SK-N-SH (cell line): ENCODE data around the gene GSTM2. TPM values are rescaled to one million over a fixed set of nuclear protein-coding genes. Genes with fewer than 3 reads are reported as not detected.
A peak's percentile ranks its signal among the peaks of the same experiment; 100 is the strongest.

ENCODE experiments used
- CTCF ChIA-PET: fragments of 300-600, 350-600 bp; formaldehyde crosslinking; extraction: SDS; loops from one replicate; lab custom pipeline; 2021; lab: Yijun Ruan, JAX
- POLR2A ChIA-PET: fragments of 350-600 bp; sonication (Branson Sonifier 250); formaldehyde crosslinking; extraction: SDS; loops from one replicate; lab custom pipeline; 2020; ENCODE audit warnings: antibody characterized with exemption, inconsistent platforms; lab: Yijun Ruan, JAX
- DNase-seq: peaks from one replicate; pipeline ENCODE4 v3.0.0; 2012
- H2AFZ ChIP-seq: fragments of 200-600 bp; sonication (generic); 2 replicates; pipeline ENCODE4 v1.8.1; 2016; ENCODE audit warnings: antibody characterized with exemption, mild to moderate bottlenecking, low read depth
- H3F3A ChIP-seq: fragments of 200-600 bp; sonication (generic); replicated peaks from 2 replicates; pipeline ENCODE3; 2016; ENCODE audit warnings: antibody characterized with exemption, mild to moderate bottlenecking; ENCODE audit not compliant: insufficient read depth
- H3K27ac ChIP-seq, 2 experiments: fragments of 200-500 bp in 1 of 2; fragments of 200-600 bp in 1 of 2; sonication (Bioruptor generic) in 1 of 2; sonication (generic), shearing (Covaris generic) in 1 of 2; 2 replicates each; pipeline versions ENCODE4 v1.5.1 to v1.6.1; 2014 to 2016; ENCODE audit warnings: low read depth in 2 of 2, inconsistent platforms in 1 of 2, low read length in 1 of 2, mild to moderate bottlenecking in 1 of 2, mixed read lengths in 1 of 2
- H3K27me3 ChIP-seq: fragments of 200-600 bp; sonication (generic), shearing (Covaris generic); 2 replicates; pipeline ENCODE4 v1.6.1; 2016; ENCODE audit warnings: mixed run types; ENCODE audit not compliant: insufficient read depth
- H3K36me3 ChIP-seq, 2 experiments: fragments of 200-500 bp in 1 of 2; fragments of 200-600 bp in 1 of 2; sonication (Bioruptor generic) in 1 of 2; sonication (generic) in 1 of 2; replicated peaks in 1 of 2; 2 replicates each; pipeline versions ENCODE3 to v1.5.1; 2014 to 2016; ENCODE audit warnings: low read length in 1 of 2, mild to moderate bottlenecking in 1 of 2; ENCODE audit not compliant: insufficient read depth in 2 of 2, control insufficient read depth in 1 of 2
- H3K4me1 ChIP-seq, 2 experiments: fragments of 200-500 bp in 1 of 2; fragments of 200-600 bp in 1 of 2; sonication (Bioruptor generic) in 1 of 2; sonication (generic), shearing (Covaris generic) in 1 of 2; 2 replicates each; pipeline versions ENCODE4 v1.5.1 to v1.6.1; 2014 to 2016; ENCODE audit warnings: low read depth in 1 of 2, low read length in 1 of 2, mixed run types in 1 of 2; ENCODE audit not compliant: insufficient read depth in 2 of 2, control insufficient read depth in 1 of 2
- H3K4me2 ChIP-seq: fragments of 200-600 bp; sonication (generic), shearing (Covaris generic); 2 replicates; pipeline ENCODE4 v1.6.1; 2017; ENCODE audit warnings: mixed run types
- H3K4me3 ChIP-seq, 2 experiments: fragments of 200-500 bp in 1 of 2; fragments of 200-600 bp in 1 of 2; sonication (Bioruptor generic) in 1 of 2; sonication (generic), shearing (Covaris generic) in 1 of 2; 2 replicates each; pipeline versions ENCODE4 v1.5.1 to v1.8.1; 2014 to 2016; ENCODE audit warnings: low read depth in 2 of 2, inconsistent platforms in 1 of 2, low read length in 1 of 2, mild to moderate bottlenecking in 1 of 2, mixed read lengths in 1 of 2, moderate library complexity in 1 of 2
- H3K79me2 ChIP-seq: fragments of 200-600 bp; sonication (generic); 2 replicates; pipeline ENCODE4 v1.8.1; 2017; ENCODE audit warnings: mild to moderate bottlenecking; ENCODE audit not compliant: insufficient read depth
- H3K9ac ChIP-seq: fragments of 200-600 bp; sonication (generic); 2 replicates; pipeline ENCODE4 v1.6.1; 2017; ENCODE audit warnings: mixed run types
- H3K9me2 ChIP-seq: fragments of 200-600 bp; sonication (generic); 2 replicates; pipeline ENCODE4 v1.6.1; 2017; ENCODE audit warnings: mixed run types
- H3K9me3 ChIP-seq: fragments of 200-600 bp; sonication (generic); 2 replicates; pipeline ENCODE4 v1.6.1; 2017; ENCODE audit warnings: mixed run types, mild to moderate bottlenecking, moderate library complexity
- H4K20me1 ChIP-seq: fragments of 200-600 bp; sonication (generic); 2 replicates; pipeline ENCODE4 v1.6.1; 2017; ENCODE audit warnings: mild to moderate bottlenecking, mixed run types; ENCODE audit not compliant: insufficient read depth
- CTCF ChIP-seq: fragments of 200-600 bp; sonication (generic); IDR thresholded peaks from 2 replicates; pipeline ENCODE4 v1.6.1; 2017; ENCODE audit warnings: antibody characterized with exemption, mild to moderate bottlenecking, moderate library complexity
- EZH2phosphoT487 ChIP-seq: fragments of 200-600 bp; sonication (generic); IDR thresholded peaks from 2 replicates; pipeline ENCODE4 v1.6.1; 2017; ENCODE audit warnings: low read depth, mixed run types, mild to moderate bottlenecking, antibody characterized with exemption, moderate library complexity, borderline replicate concordance
- GABPA ChIP-seq: IDR thresholded peaks from 2 replicates; pipeline ENCODE4 v1.4.0; 2012; ENCODE audit warnings: low read depth, mild to moderate bottlenecking
- GATA2 ChIP-seq: sonication (generic); formaldehyde crosslinking; IDR thresholded peaks from 2 replicates; pipeline ENCODE4 v1.5.0; 2020; ENCODE audit warnings: mild to moderate bottlenecking, missing genetic modification reagents
- IRF3 ChIP-seq: fragments of 150-350 bp; IDR thresholded peaks from 2 replicates; pipeline ENCODE4 v1.6.1; 2016; ENCODE audit warnings: mild to moderate bottlenecking, low read depth, low read length
- JUND ChIP-seq: IDR thresholded peaks from 2 replicates; pipeline ENCODE4 v1.4.0; 2012
- MEF2A ChIP-seq: IDR thresholded peaks from 2 replicates; pipeline ENCODE4 v1.4.0; 2012; ENCODE audit warnings: low read depth, borderline replicate concordance
- NRF1 ChIP-seq: IDR thresholded peaks from 2 replicates; pipeline ENCODE4 v1.6.1; 2012; ENCODE audit warnings: low read depth, mild to moderate bottlenecking, low read length
- POLR2AphosphoS5 ChIP-seq: IDR thresholded peaks from 2 replicates; pipeline ENCODE4 v1.6.1; 2012; ENCODE audit warnings: low read depth, low read length
- RAD21 ChIP-seq: IDR thresholded peaks from 2 replicates; pipeline ENCODE4 v1.6.1; 2012; ENCODE audit warnings: mild to moderate bottlenecking, low read length
- RCOR1 ChIP-seq: fragments of 150-350 bp; IDR thresholded peaks from 2 replicates; pipeline ENCODE4 v1.6.1; 2017; ENCODE audit warnings: antibody characterized with exemption, low read length
- REST ChIP-seq: IDR thresholded peaks from 2 replicates; pipeline ENCODE4 v1.6.1; 2012; ENCODE audit warnings: mild to moderate bottlenecking, low read depth, low read length, moderate library complexity
- RFX5 ChIP-seq: IDR thresholded peaks from 2 replicates; pipeline ENCODE4 v1.6.1; 2012; ENCODE audit warnings: mild to moderate bottlenecking, improper control_type of control experiment, low read length
- SIN3A ChIP-seq: IDR thresholded peaks from 2 replicates; pipeline ENCODE4 v1.6.1; 2012; ENCODE audit warnings: low read depth, mild to moderate bottlenecking, low read length, moderate library complexity, borderline replicate concordance
- SMC3 ChIP-seq: IDR thresholded peaks from 2 replicates; pipeline ENCODE4 v1.6.1; 2012; ENCODE audit warnings: low read depth, low read length, improper control_type of control experiment
- TEAD4 ChIP-seq: IDR thresholded peaks from 2 replicates; pipeline ENCODE4 v1.4.0; 2012; ENCODE audit warnings: mild to moderate bottlenecking, borderline replicate concordance; ENCODE audit not compliant: insufficient read depth
- USF1 ChIP-seq: IDR thresholded peaks from 2 replicates; pipeline ENCODE4 v1.4.0; 2012; ENCODE audit warnings: low read depth, borderline replicate concordance
- ZBTB33 ChIP-seq: IDR thresholded peaks from 2 replicates; pipeline ENCODE4 v1.4.0; 2012; ENCODE audit warnings: low read depth, borderline replicate concordance
- WGBS: methylation state at CpG from one replicate; pipeline ENCODE4 v1.1.6; 2017; ENCODE audit warnings: low lambda C conversion rate; 5-methylcytosine and 5-hydroxymethylcytosine counted together
- polyA plus RNA-seq, 3 experiments: library from polyadenylated mRNA; depleted of rRNA; stranded (reverse); fragments of >200 nt; gene quantifications; 2 replicates each; pipeline ENCODE4 v1.2.3, GENCODE V29; 2012

Gene GSTM2
- polyA plus RNA-seq, 1 of the 3 experiments (the other 2 are of a cell fraction): 70.2 TPM

GRCh38 chr1:109641078-109641740 is 26.6 kb upstream of the GSTM2 start:
- DNase-seq: no peak
- Histone ChIP-seq H3K27me3 (no peaks in the 10 kb centered on the region), H3K9me2 (no peaks in the 10 kb centered on the region), H3K79me2 (no peaks in the 10 kb centered on the region), H3K4me2 (no peak overlapping the region), H4K20me1 (no peaks in the 10 kb centered on the region), H2AFZ (no peak overlapping the region), H3K9me3 (no peaks in the 10 kb centered on the region), H3K27ac (peak overlapping the region in 1 of 2 experiments; percentile 98; a peak in 3 of 4 replicates), H3K9ac (no peak overlapping the region), H3K36me3 (no peaks in the 10 kb centered on the region), H3F3A (peaks cover 4% of the 10 kb centered on the region), H3K4me3 (no peak overlapping the region), H3K4me1 (peaks cover 2 to 62% of the 10 kb centered on the region in 2 experiments; a peak in 3 of 4 replicates)
- CTCF ChIA-PET: interaction anchor here (0.7 to 9.5 kb wide), 26 partner anchors 9 to 855 kb away, joined by 3 to 169 read pairs (median 10); partner anchors contain the start of genes AHCYL1, AMPD2, GNAI3 and GNAT2
- 50% methylated on average over 1 of the region's 2 CpGs for WGBS
- POLR2A ChIA-PET: interaction anchor here (1.9 to 4.9 kb wide), 3 partner anchors 9 to 95 kb away, joined by 8 to 44 read pairs (median 11); partner anchors contain the start of gene GNAI3
- TF ChIP-seq NRF1 (no peak), GATA2 (CRISPR knock-in tag) (no peak), RCOR1 (no peak), SIN3A (no peak), GABPA (no peak), POLR2AphosphoS5 (no peak), RAD21 (no peak), MEF2A (no peak), IRF3 (no peak), CTCF (no peak), JUND (no peak), TEAD4 (no peak), EZH2phosphoT487 (no peak), USF1 (no peak), ZBTB33 (no peak), RFX5 (no peak), REST (no peak), SMC3 (no peak)
